Stimulated activated naive B cell treated with anti-CD40 and anti-IgM and Interleukin-4, amounts not matched to agents 10 μg/mL and 1 μg/mL and 100 μg/mL, for 72 hours (primary cell): ENCODE data around the gene NEUROD4.

Experiments used
- ATAC-seq, 2 donors: fragments of 150-1000 bp; cut with Tn5 transposase; replicated peaks; 2 replicates each; pipeline ENCODE4 v1.10.0; 2021; ENCODE audit warnings: moderate library complexity in 1 of 2
- DNase-seq: peaks from one replicate; pipeline ENCODE4 v3.0.0; 2021
- H3K27ac Mint-ChIP-seq: one replicate; pipeline ENCODE4 v1.8.0; 2022; ENCODE audit warnings: mild to moderate bottlenecking, mixed read lengths
- H3K27me3 Mint-ChIP-seq, 2 donors: one replicate each; pipeline ENCODE4 v1.8.0; 2022; ENCODE audit warnings: mixed read lengths in 2 of 2
- H3K36me3 Mint-ChIP-seq, 2 donors: one replicate each; pipeline ENCODE4 v1.8.0; 2022; ENCODE audit warnings: mixed read lengths in 2 of 2, mild to moderate bottlenecking in 1 of 2
- H3K4me1 Mint-ChIP-seq, 2 donors: one replicate each; pipeline ENCODE4 v1.8.0; 2022; ENCODE audit warnings: mixed read lengths in 2 of 2, mild to moderate bottlenecking in 1 of 2
- H3K4me3 Mint-ChIP-seq, 2 donors: one replicate each; pipeline ENCODE4 v1.8.0; 2022; ENCODE audit warnings: mild to moderate bottlenecking in 2 of 2, mixed read lengths in 2 of 2, moderate library complexity in 1 of 2
- H3K9me3 Mint-ChIP-seq, 2 donors: one replicate each; pipeline ENCODE4 v1.8.0; 2022; ENCODE audit warnings: mixed read lengths in 2 of 2, mild to moderate bottlenecking in 1 of 2

NEUROD4 gene

DNA sequence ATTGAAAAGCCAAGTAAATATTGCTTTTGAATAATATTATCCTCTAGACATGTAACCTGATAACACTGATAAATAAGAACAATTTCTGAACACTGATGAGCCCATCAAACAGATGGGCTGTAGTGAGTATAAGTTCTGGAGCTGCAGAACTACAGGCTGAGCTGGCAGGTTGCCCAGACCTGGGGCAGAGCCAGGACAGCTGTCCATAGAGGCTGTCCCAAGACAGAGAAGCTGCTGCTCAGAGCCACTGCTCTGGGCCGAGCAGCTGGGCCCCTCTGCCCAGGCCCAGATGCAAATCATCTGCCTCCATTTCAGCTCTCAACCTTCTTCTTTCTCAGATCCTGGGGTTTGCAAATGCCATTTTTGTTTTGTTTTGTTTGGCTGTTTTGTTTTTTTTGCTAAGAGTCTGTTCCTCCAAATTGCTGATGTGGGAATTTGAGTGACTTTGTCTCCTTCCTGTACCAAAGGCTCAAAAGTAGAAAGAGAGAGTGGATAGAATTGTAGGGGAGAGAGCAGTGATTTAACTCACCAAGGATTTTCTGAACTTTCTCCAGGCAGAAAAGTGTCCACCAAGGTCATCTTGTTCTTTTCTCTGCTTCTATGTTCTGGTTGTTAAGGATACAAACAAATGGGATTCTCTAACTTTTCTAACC is 31.2 kb upstream of the NEUROD4 start:
- H3K27ac Mint-ChIP-seq, result no peak overlapping the region
- no peak overlapping the region for H3K4me3 Mint-ChIP-seq
- ATAC-seq (no peak), DNase-seq (no peak)
- H3K9me3 Mint-ChIP-seq, result no peaks in the 10 kb centered on the region
- peaks cover 43 to 61% of the 10 kb centered on the region in 2 donors for H3K4me1 Mint-ChIP-seq
- H3K27me3 Mint-ChIP-seq, result no peaks in the 10 kb centered on the region
- peaks cover 4 to 5% of the 10 kb centered on the region in 2 donors for H3K36me3 Mint-ChIP-seq

DNA sequence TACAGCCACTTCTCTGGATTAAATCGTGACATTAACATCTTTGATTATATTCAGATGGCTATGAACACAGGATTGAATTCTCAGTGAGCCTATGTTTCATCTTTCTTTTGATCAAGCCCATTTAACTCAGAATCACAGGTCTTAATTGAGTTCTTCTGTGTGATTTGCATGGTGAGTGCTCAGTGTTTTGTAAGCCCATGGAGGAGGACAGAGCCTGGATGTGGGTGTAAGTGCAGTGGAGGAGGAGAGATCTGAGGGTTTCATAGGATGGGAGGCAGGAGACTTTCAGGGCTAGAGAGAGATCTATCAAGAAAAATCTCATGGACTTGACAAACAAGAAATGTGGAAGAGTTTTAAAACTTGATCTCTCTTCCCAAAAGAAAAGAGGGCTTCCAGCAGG is 29.9 kb upstream of the NEUROD4 start:
- Mint-ChIP-seq H3K36me3 (peaks cover 0 to 2% of the 10 kb centered on the region in 2 donors), H3K27ac (peak overlapping the region; percentile 91), H3K27me3 (no peaks in the 10 kb centered on the region), H3K4me3 (peak overlapping the region; percentile 34 to 37), H3K9me3 (no peaks in the 10 kb centered on the region), H3K4me1 (peaks cover 40 to 48% of the 10 kb centered on the region in 2 donors)
- no peak for DNase-seq
- no peak for ATAC-seq

DNA sequence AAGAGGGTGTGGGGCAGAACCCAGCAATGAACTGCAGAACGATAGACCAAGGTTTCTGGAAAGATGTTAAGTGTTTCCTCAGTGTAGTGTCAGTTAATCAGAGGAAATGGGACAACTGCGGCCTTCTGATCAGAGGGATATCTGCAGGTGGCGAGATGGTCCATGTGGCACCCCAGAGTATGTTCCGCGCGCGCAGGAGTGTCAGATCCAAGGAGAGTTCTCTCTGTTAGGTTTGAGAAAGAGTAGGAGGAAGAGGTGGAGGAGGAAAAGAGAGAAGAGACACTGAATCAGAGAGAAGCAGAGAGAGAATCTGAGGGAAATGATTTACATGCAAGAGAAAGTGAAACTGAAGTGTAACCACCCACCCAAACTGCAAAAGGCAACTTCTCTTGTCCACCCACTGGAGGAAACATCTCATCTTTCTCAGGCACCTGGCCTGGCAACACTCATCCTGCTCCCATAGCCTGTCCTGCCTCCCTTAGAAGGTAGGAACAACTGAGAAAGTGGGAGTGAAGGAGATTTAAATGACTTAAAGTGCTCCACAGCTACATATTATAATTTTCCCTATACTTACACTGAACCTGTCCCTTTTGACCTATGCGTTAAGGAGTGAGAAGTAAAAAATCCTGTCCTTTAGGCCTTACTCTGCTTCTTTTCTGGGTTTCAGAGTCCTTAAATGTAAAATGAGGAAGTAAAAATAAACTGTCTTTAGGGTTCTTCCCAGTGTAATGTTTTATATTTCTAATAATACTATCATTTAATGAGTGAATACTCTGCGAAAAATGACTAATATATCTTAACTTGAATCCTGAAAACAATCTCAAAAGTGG is 28.4 kb upstream of the NEUROD4 start:
- DNase-seq, result peak; percentile 43
- peaks cover 2 to 9% of the 10 kb centered on the region in 2 donors for H3K27me3 Mint-ChIP-seq
- H3K9me3 Mint-ChIP-seq, result no peaks in the 10 kb centered on the region
- ATAC-seq, result peak; percentile 83 to 85
- peak overlapping the region; percentile 72 for H3K4me3 Mint-ChIP-seq
- H3K27ac Mint-ChIP-seq, result peak overlapping the region; percentile 96
- peaks cover 36 to 48% of the 10 kb centered on the region in 2 donors for H3K4me1 Mint-ChIP-seq
- peaks cover 0 to 2% of the 10 kb centered on the region in 2 donors for H3K36me3 Mint-ChIP-seq

GRCh38 chr12:54991991-54992375 is 27.8 kb upstream of the NEUROD4 start:
- peaks cover 36 to 48% of the 10 kb centered on the region in 2 donors for H3K4me1 Mint-ChIP-seq
- peak overlapping the region in 1 of 2 donors; percentile 7 for H3K4me3 Mint-ChIP-seq
- H3K9me3 Mint-ChIP-seq, result no peaks in the 10 kb centered on the region
- peak overlapping the region; percentile 96 for H3K27ac Mint-ChIP-seq
- peaks cover 8 to 9% of the 10 kb centered on the region in 2 donors for H3K27me3 Mint-ChIP-seq
- peaks cover 0 to 2% of the 10 kb centered on the region in 2 donors for H3K36me3 Mint-ChIP-seq
- ATAC-seq, result peak; percentile 76 to 77
- no peak for DNase-seq

- ATAC-seq, result peak; percentile 64 to 67
- peak; percentile 45 for DNase-seq
- Mint-ChIP-seq H3K4me3 (no peak overlapping the region), H3K4me1 (peaks cover 33 to 37% of the 10 kb centered on the region in 2 donors), H3K36me3 (peaks cover 2 to 6% of the 10 kb centered on the region in 2 donors), H3K27me3 (peaks cover 8 to 9% of the 10 kb centered on the region in 2 donors), H3K27ac (no peak overlapping the region), H3K9me3 (peaks cover 0 to 3% of the 10 kb centered on the region in 2 donors)
These were observed 26.5 kb upstream of the NEUROD4 start for GRCh38 chr12:54993181-54993835.

DNA sequence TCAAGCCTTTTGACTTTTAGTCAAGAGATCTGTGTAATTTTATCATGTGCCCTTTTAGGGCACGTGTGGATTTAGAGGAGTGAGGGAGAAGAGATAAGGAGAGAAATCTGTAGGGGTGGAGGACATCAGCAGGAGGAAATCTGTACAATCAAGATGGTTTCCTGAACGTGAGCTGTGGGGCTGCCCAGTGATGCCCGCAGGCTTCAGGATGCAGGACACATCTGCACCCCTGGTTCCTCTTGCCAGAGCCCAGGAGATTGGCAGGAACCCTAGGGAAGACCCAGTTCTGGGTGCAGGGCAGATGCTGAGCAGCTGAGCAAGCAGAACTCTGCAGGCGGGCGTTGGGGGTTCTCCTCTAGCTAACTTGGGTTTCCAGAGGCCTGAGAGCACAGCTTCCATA is 23.6 kb upstream of the NEUROD4 start:
- Mint-ChIP-seq H3K36me3 (peaks cover 2 to 12% of the 10 kb centered on the region in 2 donors), H3K9me3 (peaks cover 0 to 6% of the 10 kb centered on the region in 2 donors), H3K4me3 (no peak overlapping the region), H3K27me3 (peaks cover 8 to 9% of the 10 kb centered on the region in 2 donors), H3K4me1 (peaks cover 17% of the 10 kb centered on the region in 2 donors), H3K27ac (no peak overlapping the region)
- ATAC-seq (no peak), DNase-seq (no peak)

- peaks cover 8 to 9% of the 10 kb centered on the region in 2 donors for H3K27me3 Mint-ChIP-seq
- peaks cover 0 to 6% of the 10 kb centered on the region in 2 donors for H3K9me3 Mint-ChIP-seq
- peaks cover 13 to 15% of the 10 kb centered on the region in 2 donors for H3K4me1 Mint-ChIP-seq
- no peak overlapping the region for H3K27ac Mint-ChIP-seq
- H3K36me3 Mint-ChIP-seq, result peaks cover 2 to 12% of the 10 kb centered on the region in 2 donors
- DNase-seq, result no peak
- no peak overlapping the region for H3K4me3 Mint-ChIP-seq
- ATAC-seq, result no peak
These were observed 21.7 kb upstream of the NEUROD4 start for GRCh38 chr12:54997929-54998522.

DNA sequence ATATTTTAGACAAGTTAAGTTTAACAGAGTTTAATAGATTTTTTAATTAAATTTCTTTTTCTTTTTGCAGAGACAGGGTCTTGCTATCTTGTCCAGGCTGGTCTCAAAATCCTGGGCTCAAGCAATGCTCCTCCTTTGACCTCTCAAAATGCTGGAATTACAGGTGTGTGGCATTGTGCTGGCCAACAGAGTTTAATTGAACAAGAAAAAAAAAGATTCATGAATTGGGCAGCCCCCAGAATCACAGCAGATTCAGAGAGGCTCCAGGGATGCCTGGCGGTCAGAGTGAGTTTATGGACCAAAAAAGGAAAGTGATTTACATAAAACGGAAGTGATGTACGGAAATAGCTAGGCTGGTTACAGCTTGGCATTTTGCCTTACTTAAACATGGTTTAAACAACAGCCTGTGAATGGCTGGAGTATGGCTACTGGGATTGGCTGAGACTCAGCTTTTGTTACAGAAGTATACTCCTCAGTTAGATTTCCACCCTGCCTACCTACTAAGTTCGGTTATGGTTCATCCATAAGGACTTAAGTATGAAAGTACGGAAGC is 20.7 kb upstream of the NEUROD4 start:
- ATAC-seq, result no peak
- Mint-ChIP-seq H3K9me3 (peaks cover 0 to 6% of the 10 kb centered on the region in 2 donors), H3K36me3 (peaks cover 2 to 15% of the 10 kb centered on the region in 2 donors), H3K4me3 (no peak overlapping the region), H3K4me1 (peaks cover 10 to 15% of the 10 kb centered on the region in 2 donors), H3K27ac (no peak overlapping the region), H3K27me3 (peaks cover 8 to 9% of the 10 kb centered on the region in 2 donors)
- DNase-seq, result no peak

DNA sequence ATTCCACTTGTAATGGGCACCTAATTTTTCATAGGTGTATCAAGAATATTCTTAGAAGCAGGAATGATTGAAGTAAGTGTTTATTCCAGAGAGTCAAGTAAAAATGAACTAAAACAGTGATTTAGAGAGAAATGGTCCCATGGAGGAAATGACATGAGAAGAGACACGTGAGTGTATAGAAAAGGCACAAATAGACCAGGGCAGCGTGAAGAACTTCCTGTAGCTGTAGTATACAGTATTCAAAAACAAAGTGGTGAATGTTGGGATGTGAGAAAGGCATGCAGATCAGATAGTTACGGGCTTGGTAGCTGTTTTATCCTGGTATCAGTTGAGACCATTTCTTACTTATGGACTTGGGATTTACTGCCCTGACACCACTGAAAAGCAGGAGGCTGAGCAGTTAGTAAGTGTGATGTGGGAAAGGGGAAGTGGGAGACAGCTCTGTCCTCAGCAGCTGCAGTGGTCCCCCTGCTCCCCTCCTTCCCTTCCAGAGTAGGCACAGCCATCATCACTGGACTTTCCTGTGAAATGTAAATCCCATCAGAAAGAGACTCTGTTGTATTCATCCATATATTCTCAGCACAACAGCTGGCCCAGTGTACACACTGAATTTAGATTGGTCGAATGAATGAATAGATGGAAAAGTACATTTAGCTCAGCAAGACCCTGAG is 18.4 kb upstream of the NEUROD4 start:
- Mint-ChIP-seq H3K36me3 (peaks cover 3 to 18% of the 10 kb centered on the region in 2 donors), H3K27me3 (peaks cover 0 to 6% of the 10 kb centered on the region in 2 donors), H3K27ac (peak overlapping the region; percentile 3), H3K4me3 (no peak overlapping the region), H3K4me1 (peaks cover 10 to 15% of the 10 kb centered on the region in 2 donors), H3K9me3 (peaks cover 0 to 9% of the 10 kb centered on the region in 2 donors)
- ATAC-seq (peak; percentile 56 to 67), DNase-seq (no peak)

DNA sequence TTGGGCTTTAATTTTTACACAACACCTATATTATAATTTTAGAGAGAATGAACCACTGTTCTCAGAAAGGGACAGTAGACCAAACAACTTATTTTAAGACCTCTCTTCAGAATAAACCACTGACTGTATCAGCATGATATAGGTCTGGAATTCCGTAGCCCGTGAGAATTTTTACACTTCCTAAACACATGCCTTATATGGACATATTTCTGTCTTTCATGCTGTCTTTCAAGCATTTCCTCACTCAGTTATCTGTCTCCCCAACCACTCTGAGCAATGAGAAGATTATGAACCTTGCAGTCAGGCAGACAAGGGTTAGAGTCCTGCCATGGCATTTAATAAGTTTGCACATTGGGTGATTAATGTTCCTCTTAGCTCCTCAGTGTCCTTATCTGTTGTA is 17.4 kb upstream of the NEUROD4 start:
- Mint-ChIP-seq H3K36me3 (peaks cover 3 to 18% of the 10 kb centered on the region in 2 donors), H3K9me3 (peaks cover 3 to 10% of the 10 kb centered on the region in 2 donors), H3K27me3 (no peaks in the 10 kb centered on the region), H3K4me3 (no peak overlapping the region), H3K4me1 (peaks cover 10 to 15% of the 10 kb centered on the region in 2 donors), H3K27ac (no peak overlapping the region)
- DNase-seq (no peak), ATAC-seq (no peak)

- Mint-ChIP-seq H3K36me3 (peaks cover 3 to 8% of the 10 kb centered on the region in 2 donors), H3K4me3 (no peak overlapping the region), H3K27ac (no peak overlapping the region), H3K27me3 (peaks cover 28 to 39% of the 10 kb centered on the region in 2 donors), H3K4me1 (no peaks in the 10 kb centered on the region), H3K9me3 (peaks cover 17 to 20% of the 10 kb centered on the region in 2 donors)
- no peak for DNase-seq
- ATAC-seq, result no peak
These were observed 10.7 kb upstream of the NEUROD4 start for GRCh38 chr12:55008944-55009585.

GRCh38 chr12:55017416-55017925 is 2.3 kb upstream of the NEUROD4 start:
- Mint-ChIP-seq H3K4me3 (no peak overlapping the region), H3K4me1 (peaks cover 12 to 14% of the 10 kb centered on the region in 2 donors), H3K27ac (no peak overlapping the region), H3K27me3 (peaks cover 43% of the 10 kb centered on the region in 2 donors), H3K36me3 (peaks cover 0 to 5% of the 10 kb centered on the region in 2 donors), H3K9me3 (peaks cover 11 to 17% of the 10 kb centered on the region in 2 donors)
- no peak for ATAC-seq
- DNase-seq, result no peak

GRCh38 chr12:55024575-55024974 is 4.8 kb downstream of the NEUROD4 start:
- Mint-ChIP-seq H3K27me3 (peaks cover 34 to 41% of the 10 kb centered on the region in 2 donors), H3K4me1 (peaks cover 7 to 10% of the 10 kb centered on the region in 2 donors), H3K9me3 (peaks cover 0 to 1% of the 10 kb centered on the region in 2 donors), H3K4me3 (no peak overlapping the region), H3K27ac (no peak overlapping the region), H3K36me3 (no peaks in the 10 kb centered on the region)
- ATAC-seq (no peak), DNase-seq (no peak)
